SK-N-SH (cell line): ENCODE measurements around the gene ZFP92. TPM values are rescaled to one million over a fixed set of nuclear protein-coding genes. Genes with fewer than 3 reads are reported as not detected.

ENCODE experiments used
- CTCF ChIA-PET: fragments of 300-600, 350-600 bp; formaldehyde crosslinking; extraction: SDS; loops from one replicate; lab custom pipeline; 2021; lab: Yijun Ruan, JAX
- POLR2A ChIA-PET: fragments of 350-600 bp; sonication (Branson Sonifier 250); formaldehyde crosslinking; extraction: SDS; loops from one replicate; lab custom pipeline; 2020; ENCODE audit warnings: antibody characterized with exemption, inconsistent platforms; lab: Yijun Ruan, JAX
- DNase-seq: peaks from one replicate; pipeline ENCODE4 v3.0.0; 2012
- H2AFZ ChIP-seq: fragments of 200-600 bp; sonication (generic); 2 replicates; pipeline ENCODE4 v1.8.1; 2016; ENCODE audit warnings: antibody characterized with exemption, mild to moderate bottlenecking, low read depth
- H3F3A ChIP-seq: fragments of 200-600 bp; sonication (generic); replicated peaks from 2 replicates; pipeline ENCODE3; 2016; ENCODE audit warnings: antibody characterized with exemption, mild to moderate bottlenecking; ENCODE audit not compliant: insufficient read depth
- H3K27ac ChIP-seq, 2 experiments: fragments of 200-500 bp in 1 of 2; fragments of 200-600 bp in 1 of 2; sonication (Bioruptor generic) in 1 of 2; sonication (generic), shearing (Covaris generic) in 1 of 2; 2 replicates each; pipeline versions ENCODE4 v1.5.1 to v1.6.1; 2014 to 2016; ENCODE audit warnings: low read depth in 2 of 2, inconsistent platforms in 1 of 2, low read length in 1 of 2, mild to moderate bottlenecking in 1 of 2, mixed read lengths in 1 of 2
- H3K27me3 ChIP-seq: fragments of 200-600 bp; sonication (generic), shearing (Covaris generic); 2 replicates; pipeline ENCODE4 v1.6.1; 2016; ENCODE audit warnings: mixed run types; ENCODE audit not compliant: insufficient read depth
- H3K36me3 ChIP-seq, 2 experiments: fragments of 200-500 bp in 1 of 2; fragments of 200-600 bp in 1 of 2; sonication (Bioruptor generic) in 1 of 2; sonication (generic) in 1 of 2; replicated peaks in 1 of 2; 2 replicates each; pipeline versions ENCODE3 to v1.5.1; 2014 to 2016; ENCODE audit warnings: low read length in 1 of 2, mild to moderate bottlenecking in 1 of 2; ENCODE audit not compliant: insufficient read depth in 2 of 2, control insufficient read depth in 1 of 2
- H3K4me1 ChIP-seq, 2 experiments: fragments of 200-500 bp in 1 of 2; fragments of 200-600 bp in 1 of 2; sonication (Bioruptor generic) in 1 of 2; sonication (generic), shearing (Covaris generic) in 1 of 2; 2 replicates each; pipeline versions ENCODE4 v1.5.1 to v1.6.1; 2014 to 2016; ENCODE audit warnings: low read depth in 1 of 2, low read length in 1 of 2, mixed run types in 1 of 2; ENCODE audit not compliant: insufficient read depth in 2 of 2, control insufficient read depth in 1 of 2
- H3K4me2 ChIP-seq: fragments of 200-600 bp; sonication (generic), shearing (Covaris generic); 2 replicates; pipeline ENCODE4 v1.6.1; 2017; ENCODE audit warnings: mixed run types
- H3K4me3 ChIP-seq, 2 experiments: fragments of 200-500 bp in 1 of 2; fragments of 200-600 bp in 1 of 2; sonication (Bioruptor generic) in 1 of 2; sonication (generic), shearing (Covaris generic) in 1 of 2; 2 replicates each; pipeline versions ENCODE4 v1.5.1 to v1.8.1; 2014 to 2016; ENCODE audit warnings: low read depth in 2 of 2, inconsistent platforms in 1 of 2, low read length in 1 of 2, mild to moderate bottlenecking in 1 of 2, mixed read lengths in 1 of 2, moderate library complexity in 1 of 2
- H3K79me2 ChIP-seq: fragments of 200-600 bp; sonication (generic); 2 replicates; pipeline ENCODE4 v1.8.1; 2017; ENCODE audit warnings: mild to moderate bottlenecking; ENCODE audit not compliant: insufficient read depth
- H3K9ac ChIP-seq: fragments of 200-600 bp; sonication (generic); 2 replicates; pipeline ENCODE4 v1.6.1; 2017; ENCODE audit warnings: mixed run types
- H3K9me2 ChIP-seq: fragments of 200-600 bp; sonication (generic); 2 replicates; pipeline ENCODE4 v1.6.1; 2017; ENCODE audit warnings: mixed run types
- H3K9me3 ChIP-seq: fragments of 200-600 bp; sonication (generic); 2 replicates; pipeline ENCODE4 v1.6.1; 2017; ENCODE audit warnings: mixed run types, mild to moderate bottlenecking, moderate library complexity
- H4K20me1 ChIP-seq: fragments of 200-600 bp; sonication (generic); 2 replicates; pipeline ENCODE4 v1.6.1; 2017; ENCODE audit warnings: mild to moderate bottlenecking, mixed run types; ENCODE audit not compliant: insufficient read depth
- CHD2 ChIP-seq: fragments of 150-350 bp; IDR thresholded peaks from 2 replicates; pipeline ENCODE4 v1.6.1; 2018; ENCODE audit warnings: low read length; ENCODE audit not compliant: partially characterized antibody
- CTCF ChIP-seq: fragments of 200-600 bp; sonication (generic); IDR thresholded peaks from 2 replicates; pipeline ENCODE4 v1.6.1; 2017; ENCODE audit warnings: antibody characterized with exemption, mild to moderate bottlenecking, moderate library complexity
- EP300 ChIP-seq, 2 experiments: IDR thresholded peaks; 2 replicates each; pipeline versions ENCODE4 v1.4.0 to v1.6.1; 2012; ENCODE audit warnings: borderline replicate concordance in 1 of 2, low read depth in 1 of 2, low read length in 1 of 2
- FOXM1 ChIP-seq: IDR thresholded peaks from 2 replicates; pipeline ENCODE4 v1.4.0; 2012; ENCODE audit warnings: low read depth, mild to moderate bottlenecking
- IRF3 ChIP-seq: fragments of 150-350 bp; IDR thresholded peaks from 2 replicates; pipeline ENCODE4 v1.6.1; 2016; ENCODE audit warnings: mild to moderate bottlenecking, low read depth, low read length
- MEF2A ChIP-seq: IDR thresholded peaks from 2 replicates; pipeline ENCODE4 v1.4.0; 2012; ENCODE audit warnings: low read depth, borderline replicate concordance
- NFIC ChIP-seq: IDR thresholded peaks from 2 replicates; pipeline ENCODE4 v1.4.0; 2012; ENCODE audit warnings: borderline replicate concordance
- RCOR1 ChIP-seq: fragments of 150-350 bp; IDR thresholded peaks from 2 replicates; pipeline ENCODE4 v1.6.1; 2017; ENCODE audit warnings: antibody characterized with exemption, low read length
- RXRA ChIP-seq: IDR thresholded peaks from 2 replicates; pipeline ENCODE4 v1.4.0; 2012; ENCODE audit warnings: low read depth, mild to moderate bottlenecking, borderline replicate concordance
- SIN3A ChIP-seq: IDR thresholded peaks from 2 replicates; pipeline ENCODE4 v1.6.1; 2012; ENCODE audit warnings: low read depth, mild to moderate bottlenecking, low read length, moderate library complexity, borderline replicate concordance
- TEAD4 ChIP-seq: IDR thresholded peaks from 2 replicates; pipeline ENCODE4 v1.4.0; 2012; ENCODE audit warnings: mild to moderate bottlenecking, borderline replicate concordance; ENCODE audit not compliant: insufficient read depth
- USF1 ChIP-seq: IDR thresholded peaks from 2 replicates; pipeline ENCODE4 v1.4.0; 2012; ENCODE audit warnings: low read depth, borderline replicate concordance
- WGBS: methylation state at CpG from one replicate; pipeline ENCODE4 v1.1.6; 2017; ENCODE audit warnings: low lambda C conversion rate; 5-methylcytosine and 5-hydroxymethylcytosine counted together
- polyA plus RNA-seq, 3 experiments: library from polyadenylated mRNA; depleted of rRNA; stranded (reverse); fragments of >200 nt; gene quantifications; 2 replicates each; pipeline ENCODE4 v1.2.3, GENCODE V29; 2012
- TF ChIP-seq, protein P1 (sequence below): IDR thresholded peaks from 2 replicates; pipeline ENCODE4 v1.6.1; 2012; ENCODE audit warnings: mild to moderate bottlenecking, low read depth, low read length, moderate library complexity

The ZFP92 gene
- polyA plus RNA-seq, 1 of the 3 experiments (the other 2 are of a cell fraction) = 0.28 TPM

DNA sequence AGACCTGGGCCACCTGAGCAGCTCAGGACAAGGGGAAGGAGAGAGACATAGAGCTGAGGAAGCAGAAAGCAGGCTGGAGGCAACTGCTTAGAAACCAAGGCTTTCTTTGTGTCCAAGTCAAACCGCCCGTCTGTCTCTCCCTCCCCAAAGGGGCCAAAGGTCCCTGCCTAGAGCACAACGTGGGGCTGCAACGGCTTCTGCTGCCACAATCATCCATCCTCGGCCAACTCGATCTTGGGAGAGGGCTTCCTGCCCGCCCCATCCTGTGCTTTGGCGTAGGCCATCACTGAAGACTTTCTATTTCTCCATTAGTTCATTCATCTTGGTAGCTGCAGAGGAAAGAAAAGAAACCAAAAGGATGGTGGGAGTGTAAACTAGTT, 36.3 kb downstream of the ZFP92 start:
- WGBS = 78% methylated on average over 7 of the region's 8 CpGs
- POLR2A ChIA-PET = no interaction called here
- CTCF ChIA-PET = no interaction called here
- Histone ChIP-seq H3K4me2 (no peak overlapping the region), H3K4me1 (no peaks in the 10 kb centered on the region), H3K79me2 (no peaks in the 10 kb centered on the region), H4K20me1 (no peaks in the 10 kb centered on the region), H3K9me2 (no peaks in the 10 kb centered on the region), H3K9me3 (no peaks in the 10 kb centered on the region), H3K27ac (no peak overlapping the region), H3K36me3 (peaks cover 0 to 2% of the 10 kb centered on the region in 2 experiments), H3K9ac (no peak overlapping the region), H3K27me3 (peaks cover 26% of the 10 kb centered on the region), H3K4me3 (no peak overlapping the region), H3F3A (no peaks in the 10 kb centered on the region), H2AFZ (no peak overlapping the region)
- TF ChIP-seq CTCF (no peak), CHD2 (no peak), EP300 (IDR thresholded peaks at IDR 0.05; ENCODE audit: borderline replicate concordance in 1 of 2, low read depth in 1 of 2, low read length in 1 of 2) (no peak), IRF3 (no peak), NFIC (no peak), RXRA (no peak), RCOR1 (no peak), MEF2A (no peak), TEAD4 (no peak)
- DNase-seq = no peak

- H2AFZ ChIP-seq = no peak overlapping the region
- DNase-seq = no peak
- 45% methylated on average over 18 of the region's 21 CpGs for WGBS
- no peaks in the 10 kb centered on the region for H3K4me1 ChIP-seq
- no peak overlapping the region for H3K27ac ChIP-seq
- no peaks in the 10 kb centered on the region for H3K9me2 ChIP-seq
- CTCF ChIA-PET = interaction anchor here (1.0 to 1.3 kb wide), 3 partner anchors 10 to 58 kb away, joined by 3 to 4 read pairs (median 4); no protein-coding TSS in a partner anchor
- TF ChIP-seq RXRA (no peak), FOXM1 (no peak), SIN3A (no peak), USF1 (no peak)
- TF ChIP-seq, protein P1, sequence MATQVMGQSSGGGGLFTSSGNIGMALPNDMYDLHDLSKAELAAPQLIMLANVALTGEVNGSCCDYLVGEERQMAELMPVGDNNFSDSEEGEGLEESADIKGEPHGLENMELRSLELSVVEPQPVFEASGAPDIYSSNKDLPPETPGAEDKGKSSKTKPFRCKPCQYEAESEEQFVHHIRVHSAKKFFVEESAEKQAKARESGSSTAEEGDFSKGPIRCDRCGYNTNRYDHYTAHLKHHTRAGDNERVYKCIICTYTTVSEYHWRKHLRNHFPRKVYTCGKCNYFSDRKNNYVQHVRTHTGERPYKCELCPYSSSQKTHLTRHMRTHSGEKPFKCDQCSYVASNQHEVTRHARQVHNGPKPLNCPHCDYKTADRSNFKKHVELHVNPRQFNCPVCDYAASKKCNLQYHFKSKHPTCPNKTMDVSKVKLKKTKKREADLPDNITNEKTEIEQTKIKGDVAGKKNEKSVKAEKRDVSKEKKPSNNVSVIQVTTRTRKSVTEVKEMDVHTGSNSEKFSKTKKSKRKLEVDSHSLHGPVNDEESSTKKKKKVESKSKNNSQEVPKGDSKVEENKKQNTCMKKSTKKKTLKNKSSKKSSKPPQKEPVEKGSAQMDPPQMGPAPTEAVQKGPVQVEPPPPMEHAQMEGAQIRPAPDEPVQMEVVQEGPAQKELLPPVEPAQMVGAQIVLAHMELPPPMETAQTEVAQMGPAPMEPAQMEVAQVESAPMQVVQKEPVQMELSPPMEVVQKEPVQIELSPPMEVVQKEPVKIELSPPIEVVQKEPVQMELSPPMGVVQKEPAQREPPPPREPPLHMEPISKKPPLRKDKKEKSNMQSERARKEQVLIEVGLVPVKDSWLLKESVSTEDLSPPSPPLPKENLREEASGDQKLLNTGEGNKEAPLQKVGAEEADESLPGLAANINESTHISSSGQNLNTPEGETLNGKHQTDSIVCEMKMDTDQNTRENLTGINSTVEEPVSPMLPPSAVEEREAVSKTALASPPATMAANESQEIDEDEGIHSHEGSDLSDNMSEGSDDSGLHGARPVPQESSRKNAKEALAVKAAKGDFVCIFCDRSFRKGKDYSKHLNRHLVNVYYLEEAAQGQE = no peak
- TF ChIP-seq, all 33 proteins: peak for 0
- Histone ChIP-seq H3K79me2 (no peaks in the 10 kb centered on the region), H3K4me3 (no peak overlapping the region), H3K27me3 (peaks cover 21% of the 10 kb centered on the region), H3K36me3 (peaks cover 0 to 2% of the 10 kb centered on the region in 2 experiments), H3F3A (no peaks in the 10 kb centered on the region), H4K20me1 (no peaks in the 10 kb centered on the region), H3K9ac (no peak overlapping the region), H3K9me3 (no peaks in the 10 kb centered on the region), H3K4me2 (no peak overlapping the region)
- POLR2A ChIA-PET = no interaction called here
Observed at GRCh38 chrX:153448556-153449367, 37.5 kb downstream of the ZFP92 start.
